H1 (cell line): ENCODE measurements around the gene TJP3. TPM values are rescaled to one million over a fixed set of nuclear protein-coding genes. Genes with fewer than 3 reads are reported as not detected.

Experiments
- CHD1 ChIP-seq: IDR thresholded peaks from 2 replicates; pipeline ENCODE4 v1.6.1; 2012; ENCODE audit warnings: low read depth, low read length, improper control_type of control experiment
- CHD2 ChIP-seq: IDR thresholded peaks from 2 replicates; pipeline ENCODE4 v1.6.1; 2012; ENCODE audit warnings: low read length, improper control_type of control experiment
- EP300 ChIP-seq, 2 experiments: IDR thresholded peaks; 1 replicate in 1 of 2; 2 replicates in 1 of 2; pipeline ENCODE4 v1.6.1; 2011 to 2012; ENCODE audit warnings: low read depth in 2 of 2, low read length in 2 of 2, mild to moderate bottlenecking in 2 of 2, borderline replicate concordance in 1 of 2, inconsistent platforms in 1 of 2, moderate library complexity in 1 of 2
- FOSL1 ChIP-seq: IDR thresholded peaks from 2 replicates; pipeline ENCODE4 v1.6.1; 2011; ENCODE audit warnings: mild to moderate bottlenecking, low read depth, low read length, moderate library complexity; ENCODE audit not compliant: insufficient read depth
- HDAC2 ChIP-seq, 2 experiments: fragments of 300-600 bp in 1 of 2; sonication (generic) in 1 of 2; IDR thresholded peaks; 2 replicates each; pipeline ENCODE4 v1.6.1; 2011 to 2012; ENCODE audit warnings: low read depth in 2 of 2, low read length in 2 of 2, mild to moderate bottlenecking in 2 of 2, moderate library complexity in 2 of 2, borderline replicate concordance in 1 of 2, inconsistent platforms in 1 of 2
- HDAC6 ChIP-seq: IDR thresholded peaks from one replicate; pipeline ENCODE4 v1.7.1; 2012; ENCODE audit warnings: low read depth, mild to moderate bottlenecking, inconsistent platforms, low read length, moderate library complexity
- JUND ChIP-seq: IDR thresholded peaks from 2 replicates; pipeline ENCODE4 v1.6.1; 2011; ENCODE audit warnings: mild to moderate bottlenecking, improper control_type of control experiment, low read length
- TBP ChIP-seq: IDR thresholded peaks from 2 replicates; pipeline ENCODE4 v1.6.1; 2011; ENCODE audit warnings: low read depth, low read length, improper control_type of control experiment
- polyA plus RNA-seq, 7 experiments: library from polyadenylated mRNA; depleted of rRNA in 3 of 7; stranded (reverse) in 5 of 7; unstranded in 2 of 7; fragments of >200 nt in 5 of 7; fragments of 200-250 nt in 2 of 7; gene quantifications; 1 replicate in 5 of 7; 2 replicates in 1 of 7; 4 replicates in 1 of 7; pipeline versions ENCODE4 v1.2.1 to v1.2.3, GENCODE V29; 2011 to 2013; ENCODE audit warnings: missing spikeins in 2 of 7, mixed read lengths in 2 of 7
- small RNA-seq: library from polyadenylated mRNA; stranded (forward); fragments of <200 nt; extraction: miRNeasy Mini kit (QIAGEN cat#:217004); gene quantifications from one replicate; pipeline ENCODE3, GENCODE V24; 2013; ENCODE audit not compliant: insufficient read depth
- total RNA-seq: library from RNA; stranded (reverse); fragmentation: NEBNext Ultra II Directional; extraction: Animal tissue kit (Norgen Biotek cat#: 25700); gene quantifications from 2 replicates; pipeline ENCODE4 v1.2.1, GENCODE V29; 2021

The TJP3 gene
- total and polyA plus RNA-seq, 2 of the 8 experiments (the other 6 are each of a cell fraction or from before 2014, with no cell fraction given), result 17.1 to 26.1 TPM

- TF ChIP-seq HDAC6 (no peak), CHD1 (no peak), EP300 (IDR thresholded peaks at IDR 0.05; ENCODE audit: borderline replicate concordance in 1 of 2, low read depth in 2 of 2, low read length in 2 of 2) (no peak), CHD2 (no peak), TBP (no peak), JUND (no peak), HDAC2 (IDR thresholded peaks at IDR 0.05; ENCODE audit: borderline replicate concordance in 1 of 2, low read depth in 2 of 2, low read length in 2 of 2) (no peak), FOSL1 (no peak)
- TF ChIP-seq, all 59 proteins: peak for 0
Observed at GRCh38 chr19:3798137-3798536, 90.0 kb downstream of the TJP3 start (continued).

Small RNAs within 50 kb of the gene (small RNA-seq; reads per million reads assigned to genes)
- gene AC005777.1, result not detected

Other genes with a start within 250 kb of the TJP3 start
- gene SMIM24, start 227.9 kb upstream of the TJP3 start, total RNA-seq, result 3.3 and 3.8 TPM in 2 replicates
- 4.5 and 7.4 TPM in 2 replicates for gene SMIM24, start 227.9 kb upstream of the TJP3 start, polyA plus RNA-seq (2011; rRNA removed)
- not detected in 2 replicates for gene SMIM44, start 224.9 kb upstream of the TJP3 start, total RNA-seq
- not detected in 2 replicates for gene SMIM44, start 224.9 kb upstream of the TJP3 start, polyA plus RNA-seq (2011; rRNA removed)
- 17.7 and 19.1 TPM in 2 replicates for gene DOHH, start 207.7 kb upstream of the TJP3 start, total RNA-seq
- gene DOHH, start 207.7 kb upstream of the TJP3 start, polyA plus RNA-seq (2011; rRNA removed), result 7.3 and 12.7 TPM in 2 replicates
- 35.5 and 36.9 TPM in 2 replicates for gene FZR1, start 202.1 kb upstream of the TJP3 start, total RNA-seq
- 21.6 and 35.0 TPM in 2 replicates for gene FZR1, start 202.1 kb upstream of the TJP3 start, polyA plus RNA-seq (2011; rRNA removed)
- gene TEKTIP1, start 169.2 kb upstream of the TJP3 start, total RNA-seq, result 1.0 and 1.1 TPM in 2 replicates
- gene TEKTIP1, start 169.2 kb upstream of the TJP3 start, polyA plus RNA-seq (2011; rRNA removed), result 0.49 TPM in 1 of 2 replicates, not detected in the other
- 59.6 and 62.5 TPM in 2 replicates for gene MFSD12, start 150.8 kb upstream of the TJP3 start, total RNA-seq
- gene MFSD12, start 150.8 kb upstream of the TJP3 start, polyA plus RNA-seq (2011; rRNA removed), result 71.3 and 110 TPM in 2 replicates
- gene HMG20B, start 135.4 kb upstream of the TJP3 start, total RNA-seq, result 74.2 and 76.1 TPM in 2 replicates
- gene HMG20B, start 135.4 kb upstream of the TJP3 start, polyA plus RNA-seq (2011; rRNA removed), result 42.9 and 63.9 TPM in 2 replicates
- gene GIPC3, start 122.9 kb upstream of the TJP3 start, total RNA-seq, result 0.96 and 1.2 TPM in 2 replicates
- gene GIPC3, start 122.9 kb upstream of the TJP3 start, polyA plus RNA-seq (2011; rRNA removed), result 1.0 and 1.3 TPM in 2 replicates
- 0.50 and 0.75 TPM in 2 replicates for gene TBXA2R, start 101.5 kb upstream of the TJP3 start, total RNA-seq
- 0.39 and 0.80 TPM in 2 replicates for gene TBXA2R, start 101.5 kb upstream of the TJP3 start, polyA plus RNA-seq (2011; rRNA removed)
- 29.9 and 36.2 TPM in 2 replicates for gene CACTIN, start 81.6 kb upstream of the TJP3 start, total RNA-seq
- 25.8 and 44.1 TPM in 2 replicates for gene CACTIN, start 81.6 kb upstream of the TJP3 start, polyA plus RNA-seq (2011; rRNA removed)
- 31.3 and 32.9 TPM in 2 replicates for gene PIP5K1C, start 7.9 kb upstream of the TJP3 start, total RNA-seq
- 10.6 and 20.4 TPM in 2 replicates for gene PIP5K1C, start 7.9 kb upstream of the TJP3 start, polyA plus RNA-seq (2011; rRNA removed)
- gene APBA3, start 53.3 kb downstream of the TJP3 start, total RNA-seq, result 21.4 and 23.4 TPM in 2 replicates
- 36.9 and 48.4 TPM in 2 replicates for gene APBA3, start 53.3 kb downstream of the TJP3 start, polyA plus RNA-seq (2011; rRNA removed)
- gene MRPL54, start 54.3 kb downstream of the TJP3 start, total RNA-seq, result 72.8 and 80.3 TPM in 2 replicates
- 63.8 and 83.6 TPM in 2 replicates for gene MRPL54, start 54.3 kb downstream of the TJP3 start, polyA plus RNA-seq (2011; rRNA removed)
- gene RAX2, start 63.8 kb downstream of the TJP3 start, total RNA-seq, result not detected in 2 replicates
- gene RAX2, start 63.8 kb downstream of the TJP3 start, polyA plus RNA-seq (2011; rRNA removed), result 0.08 and 0.19 TPM in 2 replicates
- 21.4 and 21.5 TPM in 2 replicates for gene MATK, start 78.0 kb downstream of the TJP3 start, total RNA-seq
- 20.5 and 37.8 TPM in 2 replicates for gene MATK, start 78.0 kb downstream of the TJP3 start, polyA plus RNA-seq (2011; rRNA removed)
- 14.5 TPM in 2 replicates for gene ZFR2, start 160.7 kb downstream of the TJP3 start, total RNA-seq
- gene ZFR2, start 160.7 kb downstream of the TJP3 start, polyA plus RNA-seq (2011; rRNA removed), result 28.4 and 42.5 TPM in 2 replicates
- gene ATCAY, start 172.3 kb downstream of the TJP3 start, total RNA-seq, result 31.6 and 33.8 TPM in 2 replicates
- 24.4 and 31.6 TPM in 2 replicates for gene ATCAY, start 172.3 kb downstream of the TJP3 start, polyA plus RNA-seq (2011; rRNA removed)
- gene NMRK2, start 224.7 kb downstream of the TJP3 start, total RNA-seq, result 86.2 and 87.4 TPM in 2 replicates
- 206 and 227 TPM in 2 replicates for gene NMRK2, start 224.7 kb downstream of the TJP3 start, polyA plus RNA-seq (2011; rRNA removed)